HepG2 (cell line): ENCODE data around the gene SATB2. TPM values are rescaled to one million over a fixed set of nuclear protein-coding genes. Genes with fewer than 3 reads are reported as not detected.

Experiments
- ATAC-seq: fragments of 200-7000 bp; cut with Tn5 transposase; 3 replicates; pipeline ENCODE4 v1.9.1; 2020; ENCODE audit warnings: mild to moderate bottlenecking, moderate library complexity
- BruUV-seq: library from RNA; stranded (reverse); fragments of 400-500 nt; replicated peaks from 2 replicates; lab custom pipeline; 2021; lab: Mats Ljungman, UMichigan
- CTCF ChIA-PET: fragments of 300-600 bp; formaldehyde crosslinking; extraction: SDS; loops from one replicate; lab custom pipeline; 2021; ENCODE audit warnings: low total read pairs, inconsistent platforms, low intra/inter-chr PET ratio; lab: Yijun Ruan, JAX
- POLR2A ChIA-PET: fragments of 350-600 bp; sonication (Branson Sonifier 250); formaldehyde crosslinking; loops from one replicate; lab custom pipeline; 2020; ENCODE audit warnings: antibody characterized with exemption, inconsistent platforms; lab: Yijun Ruan, JAX
- DNase-seq: peaks from one replicate; pipeline ENCODE4 v3.0.0-alpha.2; 2015; ENCODE audit warnings: low spot score
- FAIRE-seq: peaks from 3 replicates; lab custom pipeline; 2011; peaks lifted over from hg19 to GRCh38; lab: Jason Lieb, UNC
- H2AFZ ChIP-seq: one replicate; pipeline ENCODE4 v1.6.1; 2011; ENCODE audit warnings: low read length, inconsistent platforms
- H3K27ac ChIP-seq: fragments of 300-600 bp; 3 replicates; pipeline ENCODE4 v1.8.0; 2011; ENCODE audit warnings: mixed run types, mild to moderate bottlenecking, mixed read lengths, low read length, inconsistent platforms; ENCODE audit not compliant: insufficient read depth; ENCODE audit errors: extremely low read length
- H3K27me3 ChIP-seq, 2 experiments: fragments of 200-600 bp in 1 of 2; 2 replicates in 1 of 2; 3 replicates in 1 of 2; pipeline versions ENCODE4 v1.6.0 to v1.8.0; 2011; ENCODE audit warnings: low read length in 2 of 2, mild to moderate bottlenecking in 2 of 2, moderate library complexity in 2 of 2, inconsistent platforms in 1 of 2; ENCODE audit not compliant: insufficient read depth in 2 of 2, control insufficient read depth in 1 of 2
- H3K36me3 ChIP-seq, 2 experiments: fragments of 200-600 bp in 1 of 2; replicated peaks in 1 of 2; 2 replicates in 1 of 2; 3 replicates in 1 of 2; pipeline versions ENCODE4 v1.5.1 to v1.8.0; 2011; ENCODE audit warnings: low read length in 2 of 2, inconsistent platforms in 1 of 2; ENCODE audit not compliant: insufficient read depth in 2 of 2, control insufficient read depth in 1 of 2
- H3K4me1 ChIP-seq: 2 replicates; pipeline ENCODE4 v1.5.1; 2012; ENCODE audit warnings: low read length, inconsistent platforms; ENCODE audit not compliant: insufficient read depth
- H3K4me2 ChIP-seq: 2 replicates; pipeline ENCODE4 v1.6.0; 2011; ENCODE audit warnings: low read depth, low read length, inconsistent platforms
- H3K4me3 ChIP-seq, 3 experiments: fragments of 200-600 bp in 1 of 3; sonication (generic), shearing (Covaris generic) in 1 of 3; replicated peaks in 1 of 3; 2 replicates each; pipeline ENCODE4 v1.5.1; 2011 to 2016; ENCODE audit warnings: low read length in 3 of 3, inconsistent platforms in 2 of 3, low read depth in 2 of 3, mild to moderate bottlenecking in 2 of 3, control low read depth in 1 of 3, mixed read lengths in 1 of 3; ENCODE audit not compliant: insufficient read depth in 1 of 3
- H3K79me2 ChIP-seq: one replicate; pipeline ENCODE4 v1.6.1; 2011; ENCODE audit warnings: low read length, inconsistent platforms; ENCODE audit not compliant: insufficient read depth
- H3K9ac ChIP-seq: 2 replicates; pipeline ENCODE4 v1.6.0; 2011; ENCODE audit warnings: mild to moderate bottlenecking, low read depth, low read length, inconsistent platforms; ENCODE audit not compliant: insufficient read depth
- H3K9me3 ChIP-seq: 2 replicates; pipeline ENCODE4 v1.5.1; 2012; ENCODE audit warnings: mild to moderate bottlenecking, low read length
- H4K20me1 ChIP-seq: 2 replicates; pipeline ENCODE4 v1.6.0; 2011; ENCODE audit warnings: inconsistent platforms, mild to moderate bottlenecking, low read length, moderate library complexity; ENCODE audit not compliant: insufficient read depth
- EZH2 ChIP-seq: conservative IDR thresholded peaks from 2 replicates; pipeline ENCODE4 v1.6.1; 2012; ENCODE audit warnings: mild to moderate bottlenecking, low read depth, low read length, moderate library complexity
- ISX ChIP-seq: sonication (generic); formaldehyde crosslinking; conservative IDR thresholded peaks from 2 replicates; pipeline ENCODE4 v1.5.0; 2020; ENCODE audit warnings: missing genetic modification reagents
- ZIK1 ChIP-seq: sonication (generic); formaldehyde crosslinking; IDR thresholded peaks from 2 replicates; pipeline ENCODE4 v1.5.0; 2020; ENCODE audit warnings: mild to moderate bottlenecking, low read depth, missing genetic modification reagents, borderline replicate concordance
- ZNF446 ChIP-seq: sonication (generic); formaldehyde crosslinking; IDR thresholded peaks from 2 replicates; pipeline ENCODE4 v1.5.0; 2020; ENCODE audit warnings: mild to moderate bottlenecking, missing genetic modification reagents
- ZNF607 ChIP-seq: sonication (generic); formaldehyde crosslinking; IDR thresholded peaks from 2 replicates; pipeline ENCODE4 v1.5.1; 2020; ENCODE audit warnings: missing genetic modification reagents, mild to moderate bottlenecking, borderline replicate concordance
- WGBS: methylation state at CpG from one replicate; pipeline ENCODE4 v1.1.6; 2017; ENCODE audit warnings: low lambda C conversion rate; 5-methylcytosine and 5-hydroxymethylcytosine counted together
- in situ Hi-C: cut with HindIII; loops from 2 replicates; pipeline ENCODE4 v1.10.0; 2017; ENCODE audit warnings: low pct_unique_long_range_greater_than_20kb; ENCODE audit not compliant: extremely low pct_ligation_motif_present
- intact Hi-C: fragments of 100-400 bp; cut with micrococcal nuclease; formaldehyde crosslinking; loops from one replicate; pipeline ENCODE4 v1.10.0; 2022; ENCODE audit not compliant: unreplicated experiment
- polyA plus RNA-seq, 8 experiments: library from polyadenylated mRNA; depleted of rRNA in 3 of 8; stranded (reverse) in 7 of 8; unstranded in 1 of 8; fragments of >200 nt; fragmentation: Illumina TruSeq in 4 of 8; extraction: Trizol in 4 of 8; gene quantifications; 2 replicates each; pipeline versions ENCODE4 v1.2.1 to v1.2.3, GENCODE V29; 2011 to 2016; ENCODE audit warnings: low read depth in 4 of 8, missing spikeins in 1 of 8, mixed read lengths in 1 of 8; ENCODE audit not compliant: insufficient read depth in 1 of 8
- total RNA-seq, 5 experiments: library from RNA; depleted of rRNA; stranded (reverse); fragments of >200 nt; fragmentation: Illumina TruSeq; extraction: Trizol; gene quantifications; 2 replicates each; pipeline ENCODE4 v1.2.3, GENCODE V29; 2016; ENCODE audit warnings: low read depth in 1 of 5
- TF ChIP-seq, protein P1 (sequence below): IDR thresholded peaks from 2 replicates; pipeline ENCODE4 v1.6.1; 2016; ENCODE audit warnings: low read depth
- TF ChIP-seq, protein P2 (sequence below): sonication (generic); formaldehyde crosslinking; IDR thresholded peaks from 2 replicates; pipeline ENCODE4 v1.5.0; 2020; ENCODE audit warnings: mild to moderate bottlenecking, missing genetic modification reagents, moderate library complexity
- TF ChIP-seq, protein P3 (sequence below): sonication (generic); formaldehyde crosslinking; IDR thresholded peaks from 2 replicates; pipeline ENCODE4 v1.5.1; 2020; ENCODE audit warnings: mild to moderate bottlenecking, missing genetic modification reagents, moderate library complexity

Gene SATB2
- total and polyA plus RNA-seq, 2 of the 13 experiments (the other 11 are each of a cell fraction or from before 2014, with no cell fraction given): 2.5 to 5.5 TPM

DNA sequence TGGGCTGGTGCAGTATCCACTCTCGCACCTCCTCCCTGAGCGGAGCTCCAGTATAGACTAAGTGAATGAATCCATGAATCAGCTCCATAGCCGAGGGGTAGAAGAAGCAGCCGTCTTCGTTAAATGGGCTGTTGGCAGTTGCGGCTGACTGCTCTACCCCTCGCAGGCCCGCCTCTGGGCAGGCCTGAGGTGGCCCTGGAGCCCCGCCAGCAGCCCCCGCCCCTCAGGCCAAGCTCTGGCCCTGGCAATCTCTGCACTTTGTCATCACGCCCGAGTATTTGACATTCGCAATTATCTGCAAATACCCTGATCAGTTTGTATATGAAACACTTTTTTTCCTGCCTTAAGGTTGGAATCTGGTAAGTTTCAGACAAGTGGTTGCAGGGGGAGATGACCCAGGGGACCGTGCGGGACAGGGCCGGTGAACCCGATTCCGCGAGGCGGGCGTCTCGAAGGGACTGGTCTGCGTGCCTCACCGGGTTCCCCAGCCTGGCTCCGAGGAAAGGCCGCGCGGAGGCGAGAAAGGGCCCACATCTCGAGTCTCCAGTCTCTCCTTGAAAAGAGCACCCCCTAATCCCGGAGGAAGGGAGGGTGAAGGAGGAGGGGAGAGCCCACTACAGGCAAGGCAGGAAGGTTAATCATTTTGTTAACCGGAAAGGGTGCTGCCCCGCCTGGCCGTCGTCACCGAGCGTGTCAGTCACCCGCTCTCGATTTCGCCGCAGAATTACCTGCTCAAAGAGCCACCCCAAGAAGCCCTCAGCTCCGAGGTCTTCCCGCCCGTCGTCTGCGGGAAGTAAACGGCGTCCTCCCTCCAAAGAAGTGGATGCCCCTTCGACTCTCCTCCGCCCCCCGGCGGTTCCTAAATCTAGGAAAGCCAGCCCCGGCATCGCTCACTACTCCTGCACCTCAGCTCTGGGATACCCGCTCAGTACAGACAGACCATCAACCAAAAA is 11.1 kb upstream of the SATB2 start:
- Histone ChIP-seq H3K27me3 (peaks cover 25 to 95% of the 10 kb centered on the region in 2 experiments), H3K27ac (no peak overlapping the region), H3K9me3 (no peaks in the 10 kb centered on the region), H3K36me3 (no peaks in the 10 kb centered on the region), H3K4me2 (peak overlapping the region; percentile 48; the same call in 1 of the 2 replicates), H3K9ac (no peak overlapping the region), H3K79me2 (no peaks in the 10 kb centered on the region), H2AFZ (no peak overlapping the region), H4K20me1 (peaks cover 3% of the 10 kb centered on the region; the same call in 1 of the 2 replicates), H3K4me3 (peak overlapping the region in 2 of 3 experiments; percentile 25 to 43; a peak in 1 of 6 replicates), H3K4me1 (peaks cover 17% of the 10 kb centered on the region)
- TF ChIP-seq EZH2 (peak; percentile 87), ZIK1 (no peak), ZNF446 (0 out of 2 replicates have a peak, but pooled peaks have one; percentile 21), ISX (CRISPR knock-in tag) (no peak), ZNF607 (no peak)
- TF ChIP-seq, protein P1, sequence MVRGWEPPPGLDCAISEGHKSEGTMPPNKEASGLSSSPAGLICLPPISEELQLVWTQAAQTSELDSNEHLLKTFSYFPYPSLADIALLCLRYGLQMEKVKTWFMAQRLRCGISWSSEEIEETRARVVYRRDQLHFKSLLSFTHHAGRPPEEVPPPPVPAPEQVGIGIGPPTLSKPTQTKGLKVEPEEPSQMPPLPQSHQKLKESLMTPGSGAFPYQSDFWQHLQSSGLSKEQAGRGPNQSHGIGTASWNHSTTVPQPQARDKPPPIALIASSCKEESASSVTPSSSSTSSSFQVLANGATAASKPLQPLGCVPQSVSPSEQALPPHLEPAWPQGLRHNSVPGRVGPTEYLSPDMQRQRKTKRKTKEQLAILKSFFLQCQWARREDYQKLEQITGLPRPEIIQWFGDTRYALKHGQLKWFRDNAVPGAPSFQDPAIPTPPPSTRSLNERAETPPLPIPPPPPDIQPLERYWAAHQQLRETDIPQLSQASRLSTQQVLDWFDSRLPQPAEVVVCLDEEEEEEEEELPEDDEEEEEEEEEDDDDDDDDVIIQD (CRISPR knock-in tag): no peak
- TF ChIP-seq, protein P2, sequence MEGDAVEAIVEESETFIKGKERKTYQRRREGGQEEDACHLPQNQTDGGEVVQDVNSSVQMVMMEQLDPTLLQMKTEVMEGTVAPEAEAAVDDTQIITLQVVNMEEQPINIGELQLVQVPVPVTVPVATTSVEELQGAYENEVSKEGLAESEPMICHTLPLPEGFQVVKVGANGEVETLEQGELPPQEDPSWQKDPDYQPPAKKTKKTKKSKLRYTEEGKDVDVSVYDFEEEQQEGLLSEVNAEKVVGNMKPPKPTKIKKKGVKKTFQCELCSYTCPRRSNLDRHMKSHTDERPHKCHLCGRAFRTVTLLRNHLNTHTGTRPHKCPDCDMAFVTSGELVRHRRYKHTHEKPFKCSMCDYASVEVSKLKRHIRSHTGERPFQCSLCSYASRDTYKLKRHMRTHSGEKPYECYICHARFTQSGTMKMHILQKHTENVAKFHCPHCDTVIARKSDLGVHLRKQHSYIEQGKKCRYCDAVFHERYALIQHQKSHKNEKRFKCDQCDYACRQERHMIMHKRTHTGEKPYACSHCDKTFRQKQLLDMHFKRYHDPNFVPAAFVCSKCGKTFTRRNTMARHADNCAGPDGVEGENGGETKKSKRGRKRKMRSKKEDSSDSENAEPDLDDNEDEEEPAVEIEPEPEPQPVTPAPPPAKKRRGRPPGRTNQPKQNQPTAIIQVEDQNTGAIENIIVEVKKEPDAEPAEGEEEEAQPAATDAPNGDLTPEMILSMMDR (CRISPR knock-in tag): 0 out of 2 replicates have a peak, but pooled peaks have one; percentile 6
- TF ChIP-seq, protein P3, sequence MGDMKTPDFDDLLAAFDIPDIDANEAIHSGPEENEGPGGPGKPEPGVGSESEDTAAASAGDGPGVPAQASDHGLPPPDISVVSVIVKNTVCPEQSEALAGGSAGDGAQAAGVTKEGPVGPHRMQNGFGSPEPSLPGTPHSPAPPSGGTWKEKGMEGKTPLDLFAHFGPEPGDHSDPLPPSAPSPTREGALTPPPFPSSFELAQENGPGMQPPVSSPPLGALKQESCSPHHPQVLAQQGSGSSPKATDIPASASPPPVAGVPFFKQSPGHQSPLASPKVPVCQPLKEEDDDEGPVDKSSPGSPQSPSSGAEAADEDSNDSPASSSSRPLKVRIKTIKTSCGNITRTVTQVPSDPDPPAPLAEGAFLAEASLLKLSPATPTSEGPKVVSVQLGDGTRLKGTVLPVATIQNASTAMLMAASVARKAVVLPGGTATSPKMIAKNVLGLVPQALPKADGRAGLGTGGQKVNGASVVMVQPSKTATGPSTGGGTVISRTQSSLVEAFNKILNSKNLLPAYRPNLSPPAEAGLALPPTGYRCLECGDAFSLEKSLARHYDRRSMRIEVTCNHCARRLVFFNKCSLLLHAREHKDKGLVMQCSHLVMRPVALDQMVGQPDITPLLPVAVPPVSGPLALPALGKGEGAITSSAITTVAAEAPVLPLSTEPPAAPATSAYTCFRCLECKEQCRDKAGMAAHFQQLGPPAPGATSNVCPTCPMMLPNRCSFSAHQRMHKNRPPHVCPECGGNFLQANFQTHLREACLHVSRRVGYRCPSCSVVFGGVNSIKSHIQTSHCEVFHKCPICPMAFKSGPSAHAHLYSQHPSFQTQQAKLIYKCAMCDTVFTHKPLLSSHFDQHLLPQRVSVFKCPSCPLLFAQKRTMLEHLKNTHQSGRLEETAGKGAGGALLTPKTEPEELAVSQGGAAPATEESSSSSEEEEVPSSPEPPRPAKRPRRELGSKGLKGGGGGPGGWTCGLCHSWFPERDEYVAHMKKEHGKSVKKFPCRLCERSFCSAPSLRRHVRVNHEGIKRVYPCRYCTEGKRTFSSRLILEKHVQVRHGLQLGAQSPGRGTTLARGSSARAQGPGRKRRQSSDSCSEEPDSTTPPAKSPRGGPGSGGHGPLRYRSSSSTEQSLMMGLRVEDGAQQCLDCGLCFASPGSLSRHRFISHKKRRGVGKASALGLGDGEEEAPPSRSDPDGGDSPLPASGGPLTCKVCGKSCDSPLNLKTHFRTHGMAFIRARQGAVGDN: 0 out of 2 replicates have a peak, but pooled peaks have one; percentile 28
- ChIA-PET POLR2A (no interaction called here), CTCF (no interaction called here)
- FAIRE-seq: no peak
- no TSS peak for BruUV-seq
- intact Hi-C loops: no loop called here
- in situ Hi-C loops: no loop called here
- 32% methylated on average over 43 of the region's 55 CpGs for WGBS
- no peak for DNase-seq
- ATAC-seq: no peak
